Panc1 (cell line): ENCODE measurements around the gene ENOX1. TPM values are rescaled to one million over a fixed set of nuclear protein-coding genes. Genes with fewer than 3 reads are reported as not detected.

ENCODE experiments used
- ATAC-seq: fragments of 200-7000 bp; cut with Tn5 transposase; 2 replicates; pipeline ENCODE4 v1.9.1; 2020; ENCODE audit warnings: mild to moderate bottlenecking, moderate library complexity
- BruUV-seq: library from RNA; stranded (reverse); fragments of 400-500 nt; replicated peaks from 2 replicates; lab custom pipeline; 2021; lab: Mats Ljungman, UMichigan
- CTCF ChIA-PET: fragments of 300-600 bp; sonication (Branson Sonifier 250); formaldehyde crosslinking; loops from one replicate; lab custom pipeline; 2022; ENCODE audit warnings: antibody characterized with exemption; lab: Charles Lee
- POLR2A ChIA-PET: fragments of 300-600 bp; sonication (Branson Sonifier 250); formaldehyde crosslinking; loops from one replicate; lab custom pipeline; 2022; ENCODE audit warnings: antibody characterized with exemption; lab: Charles Lee
- DNase-seq: peaks from one replicate; pipeline ENCODE4 v3.0.0-alpha.2; 2010; ENCODE audit warnings: low read depth, low spot score
- H3K27ac ChIP-seq: 2 replicates; pipeline ENCODE4 v1.5.1; 2011; ENCODE audit warnings: mild to moderate bottlenecking, low read length, inconsistent platforms
- H3K27me3 ChIP-seq: fragments of 200-500 bp; sonication (Bioruptor generic); 2 replicates; pipeline ENCODE4 v1.6.0; 2014; ENCODE audit warnings: low read length, inconsistent platforms; ENCODE audit not compliant: control insufficient read depth, insufficient read depth
- H3K36me3 ChIP-seq: fragments of 200-500 bp; sonication (Bioruptor generic); 2 replicates; pipeline ENCODE4 v1.5.1; 2014; ENCODE audit warnings: inconsistent platforms, mild to moderate bottlenecking, low read length, moderate library complexity; ENCODE audit not compliant: control insufficient read depth, insufficient read depth
- H3K4me1 ChIP-seq: 2 replicates; pipeline ENCODE4 v1.5.1; 2011; ENCODE audit warnings: inconsistent platforms, mild to moderate bottlenecking, low read length, moderate library complexity; ENCODE audit not compliant: control insufficient read depth, insufficient read depth
- H3K4me3 ChIP-seq, 2 experiments: 2 replicates each; pipeline ENCODE4 v1.5.1; 2011 to 2012; ENCODE audit warnings: low read depth in 2 of 2, low read length in 2 of 2, mild to moderate bottlenecking in 2 of 2, inconsistent platforms in 1 of 2, moderate library complexity in 1 of 2
- H3K9me3 ChIP-seq: fragments of 200-500 bp; sonication (Bioruptor generic); 2 replicates; pipeline ENCODE4 v1.5.1; 2014; ENCODE audit warnings: low read depth, mild to moderate bottlenecking, inconsistent platforms, low read length, moderate library complexity; ENCODE audit not compliant: control insufficient read depth, insufficient read depth
- POLR2AphosphoS5 ChIP-seq: IDR thresholded peaks from 2 replicates; pipeline ENCODE4 v1.6.1; 2012; ENCODE audit warnings: mild to moderate bottlenecking, low read depth, low read length, moderate library complexity
- SIN3A ChIP-seq: IDR thresholded peaks from 2 replicates; pipeline ENCODE4 v1.6.1; 2012; ENCODE audit warnings: low read depth, mild to moderate bottlenecking, low read length, moderate library complexity, borderline replicate concordance; ENCODE audit not compliant: insufficient read depth
- TCF7L2 ChIP-seq: IDR thresholded peaks from 2 replicates; pipeline ENCODE4 v1.6.1; 2011; ENCODE audit warnings: mild to moderate bottlenecking, low read depth, low read length, inconsistent platforms
- in situ Hi-C: cut with HindIII; loops from 2 replicates; pipeline ENCODE4 v1.10.0; 2016; ENCODE audit warnings: low sequenced_read_pairs, low pct_unique_long_range_greater_than_20kb
- intact Hi-C: fragments of 100-400 bp; cut with micrococcal nuclease; formaldehyde crosslinking; loops from one replicate; pipeline ENCODE4 v1.10.0; 2022; ENCODE audit not compliant: unreplicated experiment
- total RNA-seq: library from RNA; stranded (reverse); gene quantifications from one replicate; pipeline ENCODE4 v1.2.1, GENCODE V29; 2021; ENCODE audit not compliant: unreplicated experiment
- TF ChIP-seq, protein P1 (sequence below), 2 experiments: IDR thresholded peaks; 2 replicates each; pipeline ENCODE4 v1.6.1; 2011 to 2012; ENCODE audit warnings: low read depth in 2 of 2, control low read depth in 1 of 2, low read length in 1 of 2, mild to moderate bottlenecking in 1 of 2, moderate library complexity in 1 of 2; ENCODE audit not compliant: insufficient read depth in 1 of 2
- TF ChIP-seq, protein P2 (sequence below): fragments of 450-650 bp; IDR thresholded peaks from 2 replicates; pipeline ENCODE4 v1.5.1; 2017; ENCODE audit warnings: mild to moderate bottlenecking

ENOX1 gene
- total RNA-seq, 1 experiment from 2014 or later, result 0.23 TPM

DNA sequence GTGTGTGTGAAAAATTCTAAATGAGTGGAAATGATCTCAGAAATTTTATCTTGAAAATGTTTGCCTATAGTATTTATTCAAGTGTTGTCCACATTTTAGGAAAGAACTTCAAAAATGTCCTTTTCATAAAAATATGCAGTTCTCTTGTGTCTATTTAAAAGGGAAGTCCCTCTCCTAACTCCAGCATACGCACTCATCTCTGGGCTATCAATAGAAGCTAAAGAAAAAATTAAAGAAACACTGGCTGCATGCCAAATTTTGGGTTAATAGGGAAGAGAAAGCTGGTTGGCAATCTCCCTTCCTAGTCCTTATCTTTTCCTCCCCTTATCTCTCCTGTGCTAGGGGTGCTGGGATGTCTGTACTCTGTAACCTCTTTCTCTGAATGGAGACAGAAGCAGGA, 313.3 kb downstream of the ENOX1 start:
- in situ Hi-C loops (no loop called here), intact Hi-C loops (no loop called here)
- DNase-seq, result no peak
- H3K4me3 ChIP-seq, result no peak overlapping the region
- BruUV-seq, result no TSS peak
- CTCF ChIA-PET, result no interaction called here
- no peaks in the 10 kb centered on the region for H3K9me3 ChIP-seq
- no peak overlapping the region for H3K27ac ChIP-seq
- TF ChIP-seq, protein P1, sequence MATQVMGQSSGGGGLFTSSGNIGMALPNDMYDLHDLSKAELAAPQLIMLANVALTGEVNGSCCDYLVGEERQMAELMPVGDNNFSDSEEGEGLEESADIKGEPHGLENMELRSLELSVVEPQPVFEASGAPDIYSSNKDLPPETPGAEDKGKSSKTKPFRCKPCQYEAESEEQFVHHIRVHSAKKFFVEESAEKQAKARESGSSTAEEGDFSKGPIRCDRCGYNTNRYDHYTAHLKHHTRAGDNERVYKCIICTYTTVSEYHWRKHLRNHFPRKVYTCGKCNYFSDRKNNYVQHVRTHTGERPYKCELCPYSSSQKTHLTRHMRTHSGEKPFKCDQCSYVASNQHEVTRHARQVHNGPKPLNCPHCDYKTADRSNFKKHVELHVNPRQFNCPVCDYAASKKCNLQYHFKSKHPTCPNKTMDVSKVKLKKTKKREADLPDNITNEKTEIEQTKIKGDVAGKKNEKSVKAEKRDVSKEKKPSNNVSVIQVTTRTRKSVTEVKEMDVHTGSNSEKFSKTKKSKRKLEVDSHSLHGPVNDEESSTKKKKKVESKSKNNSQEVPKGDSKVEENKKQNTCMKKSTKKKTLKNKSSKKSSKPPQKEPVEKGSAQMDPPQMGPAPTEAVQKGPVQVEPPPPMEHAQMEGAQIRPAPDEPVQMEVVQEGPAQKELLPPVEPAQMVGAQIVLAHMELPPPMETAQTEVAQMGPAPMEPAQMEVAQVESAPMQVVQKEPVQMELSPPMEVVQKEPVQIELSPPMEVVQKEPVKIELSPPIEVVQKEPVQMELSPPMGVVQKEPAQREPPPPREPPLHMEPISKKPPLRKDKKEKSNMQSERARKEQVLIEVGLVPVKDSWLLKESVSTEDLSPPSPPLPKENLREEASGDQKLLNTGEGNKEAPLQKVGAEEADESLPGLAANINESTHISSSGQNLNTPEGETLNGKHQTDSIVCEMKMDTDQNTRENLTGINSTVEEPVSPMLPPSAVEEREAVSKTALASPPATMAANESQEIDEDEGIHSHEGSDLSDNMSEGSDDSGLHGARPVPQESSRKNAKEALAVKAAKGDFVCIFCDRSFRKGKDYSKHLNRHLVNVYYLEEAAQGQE (IDR thresholded peaks at IDR 0.05; ENCODE audit: insufficient read depth in 1 of 2, low read depth in 2 of 2, low read length in 1 of 2), result no peak
- TF ChIP-seq TCF7L2, result no peak
- TF ChIP-seq, protein P2, sequence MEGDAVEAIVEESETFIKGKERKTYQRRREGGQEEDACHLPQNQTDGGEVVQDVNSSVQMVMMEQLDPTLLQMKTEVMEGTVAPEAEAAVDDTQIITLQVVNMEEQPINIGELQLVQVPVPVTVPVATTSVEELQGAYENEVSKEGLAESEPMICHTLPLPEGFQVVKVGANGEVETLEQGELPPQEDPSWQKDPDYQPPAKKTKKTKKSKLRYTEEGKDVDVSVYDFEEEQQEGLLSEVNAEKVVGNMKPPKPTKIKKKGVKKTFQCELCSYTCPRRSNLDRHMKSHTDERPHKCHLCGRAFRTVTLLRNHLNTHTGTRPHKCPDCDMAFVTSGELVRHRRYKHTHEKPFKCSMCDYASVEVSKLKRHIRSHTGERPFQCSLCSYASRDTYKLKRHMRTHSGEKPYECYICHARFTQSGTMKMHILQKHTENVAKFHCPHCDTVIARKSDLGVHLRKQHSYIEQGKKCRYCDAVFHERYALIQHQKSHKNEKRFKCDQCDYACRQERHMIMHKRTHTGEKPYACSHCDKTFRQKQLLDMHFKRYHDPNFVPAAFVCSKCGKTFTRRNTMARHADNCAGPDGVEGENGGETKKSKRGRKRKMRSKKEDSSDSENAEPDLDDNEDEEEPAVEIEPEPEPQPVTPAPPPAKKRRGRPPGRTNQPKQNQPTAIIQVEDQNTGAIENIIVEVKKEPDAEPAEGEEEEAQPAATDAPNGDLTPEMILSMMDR, result no peak
- TF ChIP-seq SIN3A, result no peak
- no peak for TF ChIP-seq POLR2AphosphoS5
- no peaks in the 10 kb centered on the region for H3K4me1 ChIP-seq
- POLR2A ChIA-PET, result no interaction called here
- H3K36me3 ChIP-seq, result no peaks in the 10 kb centered on the region
- ATAC-seq, result no peak
- H3K27me3 ChIP-seq, result no peaks in the 10 kb centered on the region

DNA sequence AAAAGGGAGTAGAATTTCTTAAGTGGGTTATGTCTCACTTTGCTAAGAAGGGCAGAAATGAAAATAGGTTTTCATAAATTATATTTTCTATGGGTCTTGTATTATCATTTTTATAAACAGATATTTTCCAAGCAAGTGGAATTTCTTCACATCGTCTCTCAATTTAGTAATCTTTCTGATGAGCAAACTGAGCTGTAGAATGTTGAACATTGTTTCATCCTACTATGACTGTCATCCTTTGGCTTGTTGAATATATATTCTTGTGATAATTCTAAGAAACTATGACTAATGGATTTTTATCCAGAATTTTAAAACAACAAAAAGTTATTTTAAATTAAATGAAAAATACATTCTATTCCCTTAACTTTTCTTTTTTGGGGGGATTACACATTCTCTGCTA, 313.8 kb downstream of the ENOX1 start:
- H3K9me3 ChIP-seq, result no peaks in the 10 kb centered on the region
- H3K27me3 ChIP-seq, result no peaks in the 10 kb centered on the region
- no TSS peak for BruUV-seq
- H3K4me3 ChIP-seq, result no peak overlapping the region
- DNase-seq, result no peak
- no peak for ATAC-seq
- no peaks in the 10 kb centered on the region for H3K4me1 ChIP-seq
- intact Hi-C loops (no loop called here), in situ Hi-C loops (no loop called here)
- no peaks in the 10 kb centered on the region for H3K36me3 ChIP-seq
- TF ChIP-seq SIN3A (no peak), POLR2AphosphoS5 (no peak), TCF7L2 (no peak)
- TF ChIP-seq, protein P1 (IDR thresholded peaks at IDR 0.05; ENCODE audit: insufficient read depth in 1 of 2, low read depth in 2 of 2, low read length in 1 of 2), result no peak
- TF ChIP-seq, protein P2, result no peak
- no peak overlapping the region for H3K27ac ChIP-seq
- ChIA-PET POLR2A (no interaction called here), CTCF (no interaction called here)
